Naive thymus-derived CD4-positive, alpha-beta T cell (primary cell): ENCODE data around the gene MUC21. TPM values are rescaled to one million over a fixed set of nuclear protein-coding genes. Genes with fewer than 3 reads are reported as not detected.

Source experiments
- ATAC-seq: fragments of 150-1000 bp; cut with Tn5 transposase; 2 replicates; pipeline ENCODE4 v1.10.0; 2021; ENCODE audit warnings: mild to moderate bottlenecking, moderate library complexity
- CTCF ChIA-PET: fragments of 350-600 bp; sonication (Branson Sonifier 250); formaldehyde crosslinking; loops from one replicate; lab custom pipeline; 2021; ENCODE audit warnings: antibody characterized with exemption; lab: Charles Lee
- POLR2A ChIA-PET: fragments of 350-600 bp; sonication (Branson Sonifier 250); formaldehyde crosslinking; loops from one replicate; lab custom pipeline; 2021; ENCODE audit warnings: antibody characterized with exemption, inconsistent platforms; lab: Charles Lee
- DNase-seq, 9 donors: peaks; one replicate each; pipeline versions ENCODE4 v3.0.0 to v3.0.0-alpha.2; 2020 to 2022; ENCODE audit warnings: mixed read lengths in 1 of 9
- H3K27ac ChIP-seq: one replicate; pipeline ENCODE4 v1.7.0; 2013; ENCODE audit warnings: mild to moderate bottlenecking, low read depth, low read length, moderate library complexity
- H3K27me3 ChIP-seq, 2 donors: one replicate each; pipeline ENCODE4 v1.7.0; 2013; ENCODE audit warnings: low read length in 2 of 2, mild to moderate bottlenecking in 2 of 2, moderate library complexity in 2 of 2; ENCODE audit not compliant: control insufficient read depth in 2 of 2, insufficient read depth in 2 of 2
- H3K36me3 ChIP-seq, 3 experiments: 1 replicate in 2 of 3; 2 replicates in 1 of 3; pipeline ENCODE4 v1.7.0; 2013; ENCODE audit warnings: low read length in 3 of 3, mild to moderate bottlenecking in 3 of 3, moderate library complexity in 1 of 3; ENCODE audit not compliant: insufficient read depth in 3 of 3, control insufficient read depth in 2 of 3
- H3K4me1 ChIP-seq, 2 donors: one replicate each; pipeline ENCODE4 v1.7.0; 2013; ENCODE audit warnings: low read length in 2 of 2, mild to moderate bottlenecking in 2 of 2, moderate library complexity in 1 of 2; ENCODE audit not compliant: control insufficient read depth in 2 of 2, insufficient read depth in 2 of 2
- H3K4me3 ChIP-seq: 2 replicates; pipeline ENCODE4 v1.7.0; 2013; ENCODE audit warnings: mild to moderate bottlenecking, low read length
- H3K9me3 ChIP-seq, 3 experiments: 1 replicate in 2 of 3; 2 replicates in 1 of 3; pipeline ENCODE4 v1.7.0; 2013; ENCODE audit warnings: low read length in 3 of 3; ENCODE audit not compliant: control insufficient read depth in 2 of 3
- H3K27ac Mint-ChIP-seq, 9 donors: one replicate each; pipeline ENCODE4 v1.8.0; 2020 to 2022; ENCODE audit warnings: mixed read lengths in 9 of 9, mild to moderate bottlenecking in 8 of 9, moderate library complexity in 5 of 9, inconsistent platforms in 2 of 9
- H3K27me3 Mint-ChIP-seq, 5 donors: one replicate each; pipeline ENCODE4 v1.8.0; 2021 to 2022; ENCODE audit warnings: mixed read lengths in 5 of 5, mild to moderate bottlenecking in 1 of 5
- H3K36me3 Mint-ChIP-seq, 5 donors: one replicate each; pipeline ENCODE4 v1.8.0; 2020 to 2022; ENCODE audit warnings: mixed read lengths in 5 of 5, mild to moderate bottlenecking in 3 of 5, inconsistent platforms in 1 of 5
- H3K4me1 Mint-ChIP-seq, 7 donors: one replicate each; pipeline ENCODE4 v1.8.0; 2020 to 2022; ENCODE audit warnings: mixed read lengths in 7 of 7, mild to moderate bottlenecking in 3 of 7, inconsistent platforms in 1 of 7
- H3K4me3 Mint-ChIP-seq, 10 donors: one replicate each; pipeline ENCODE4 v1.8.0; 2020 to 2022; ENCODE audit warnings: mild to moderate bottlenecking in 10 of 10, mixed read lengths in 10 of 10, moderate library complexity in 6 of 10, inconsistent platforms in 2 of 10
- H3K9me3 Mint-ChIP-seq, 11 donors: one replicate each; pipeline ENCODE4 v1.8.0; 2020 to 2022; ENCODE audit warnings: mixed read lengths in 11 of 11, mild to moderate bottlenecking in 4 of 11, inconsistent platforms in 1 of 11, moderate library complexity in 1 of 11
- intact Hi-C, 2 donors: fragments of 100-400 bp; cut with micrococcal nuclease; formaldehyde crosslinking; loops; one replicate each; pipeline ENCODE4 v1.15.1; 2023
- polyA plus RNA-seq, 2 donors: library from polyadenylated mRNA; unstranded; fragments of 300-500 nt; fragmentation: Illumina TruSeq; gene quantifications; one replicate each; pipeline ENCODE4 v1.2.3, GENCODE V29; 2021
- total RNA-seq, 6 experiments: library from RNA in 5 of 6; stranded (reverse) in 5 of 6; gene quantifications; 1 replicate in 5 of 6; 2 replicates in 1 of 6; pipeline ENCODE4 v1.2.3 and lab custom pipeline; 2021 to 2026

The MUC21 gene
- total RNA-seq (not detected), polyA plus RNA-seq (not detected), total RNA-seq (lab: John Stamatoyannopoulos, UW) (not detected)

- no peaks in the 10 kb centered on the region for H3K36me3 ChIP-seq
- H3K27ac ChIP-seq: no peak within 1 kb of the TSS
- ChIA-PET POLR2A (interaction anchor here (0.7 kb wide), 1 partner anchor 407 kb away, joined by 3 read pairs; no protein-coding TSS in a partner anchor), CTCF (no interaction called here)
- no peaks in the 10 kb centered on the region for H3K9me3 ChIP-seq
- intact Hi-C loops: no loop called here
- H3K27me3 Mint-ChIP-seq: peaks cover 20 to 34% (median 28%) of the 10 kb centered on the region in 5 donors
- no peaks in the 10 kb centered on the region for H3K27me3 ChIP-seq
- no peak for DNase-seq
- H3K4me1 Mint-ChIP-seq: peaks cover 0 to 6% (median 0%) of the 10 kb centered on the region in 7 donors
- H3K4me1 ChIP-seq: no peaks in the 10 kb centered on the region
- H3K4me3 ChIP-seq: no peak within 1 kb of the TSS
- no peaks in the 10 kb centered on the region for H3K36me3 Mint-ChIP-seq
- H3K9me3 Mint-ChIP-seq: peaks cover 0 to 2% (median 0%) of the 10 kb centered on the region in 11 donors
- no peak for ATAC-seq
- H3K27ac Mint-ChIP-seq: no peak within 1 kb of the TSS
- no peak within 1 kb of the TSS for H3K4me3 Mint-ChIP-seq
Measured at GRCh38 chr6:30983439-30983838, at the start of gene MUC21. TSS of gene MUC21 (plus strand) at chr6:30983718. CDS start at chr6:30983959, 241 bp downstream.

GRCh38 chr6:30935018-30935417, 48.5 kb upstream of the MUC21 start:
- CTCF ChIA-PET: interaction anchor here (0.7 kb wide), 1 partner anchor 9 kb away, joined by 3 read pairs; no protein-coding TSS in a partner anchor
- Histone ChIP-seq H3K36me3 (no peaks in the 10 kb centered on the region), H3K4me3 (no peak overlapping the region), H3K9me3 (no peaks in the 10 kb centered on the region), H3K27ac (no peak overlapping the region), H3K4me1 (no peaks in the 10 kb centered on the region), H3K27me3 (no peaks in the 10 kb centered on the region)
- intact Hi-C loops: no loop called here
- POLR2A ChIA-PET: no interaction called here
- H3K9me3 Mint-ChIP-seq: no peaks in the 10 kb centered on the region
- H3K4me3 Mint-ChIP-seq: no peak overlapping the region
- H3K4me1 Mint-ChIP-seq: peaks cover 0 to 7% (median 3%) of the 10 kb centered on the region in 7 donors
- no peak for DNase-seq
- no peak overlapping the region for H3K27ac Mint-ChIP-seq
- H3K27me3 Mint-ChIP-seq: peaks cover 6 to 25% (median 9%) of the 10 kb centered on the region in 5 donors
- no peak for ATAC-seq
- H3K36me3 Mint-ChIP-seq: no peaks in the 10 kb centered on the region

- H3K4me3 Mint-ChIP-seq: no peak overlapping the region
- peaks cover 0 to 1% (median 0%) of the 10 kb centered on the region in 11 donors for H3K9me3 Mint-ChIP-seq
- no peak overlapping the region for H3K4me3 ChIP-seq
- no peaks in the 10 kb centered on the region for H3K4me1 ChIP-seq
- CTCF ChIA-PET: no interaction called here
- no peak for DNase-seq
- no peak overlapping the region for H3K27ac ChIP-seq
- H3K27me3 Mint-ChIP-seq: peaks cover 22 to 43% (median 29%) of the 10 kb centered on the region in 5 donors
- POLR2A ChIA-PET: no interaction called here
- H3K36me3 ChIP-seq: no peaks in the 10 kb centered on the region
- no peak for ATAC-seq
- H3K4me1 Mint-ChIP-seq: peaks cover 0 to 7% (median 3%) of the 10 kb centered on the region in 7 donors
- intact Hi-C loops: no loop called here
- H3K27ac Mint-ChIP-seq: no peak overlapping the region
- no peaks in the 10 kb centered on the region for H3K9me3 ChIP-seq
- no peaks in the 10 kb centered on the region for H3K27me3 ChIP-seq
- H3K36me3 Mint-ChIP-seq: peaks cover 0 to 3% (median 0%) of the 10 kb centered on the region in 5 donors
Measured at GRCh38 chr6:30937265-30937664, 46.3 kb upstream of the MUC21 start.

GRCh38 chr6:30938730-30939129, 44.8 kb upstream of the MUC21 start:
- intact Hi-C loops: no loop called here
- Mint-ChIP-seq H3K4me1 (peaks cover 0 to 11% (median 4%) of the 10 kb centered on the region in 7 donors), H3K9me3 (peaks cover 0 to 1% (median 0%) of the 10 kb centered on the region in 11 donors), H3K36me3 (peaks cover 0 to 3% (median 0%) of the 10 kb centered on the region in 5 donors), H3K4me3 (no peak overlapping the region), H3K27me3 (peaks cover 35 to 56% (median 42%) of the 10 kb centered on the region in 5 donors), H3K27ac (no peak overlapping the region)
- POLR2A ChIA-PET: no interaction called here
- Histone ChIP-seq H3K9me3 (no peaks in the 10 kb centered on the region), H3K36me3 (no peaks in the 10 kb centered on the region), H3K27ac (no peak overlapping the region), H3K27me3 (peaks cover 0 to 5% of the 10 kb centered on the region in 2 donors), H3K4me1 (no peaks in the 10 kb centered on the region), H3K4me3 (no peak overlapping the region)
- DNase-seq: no peak
- no peak for ATAC-seq
- CTCF ChIA-PET: interaction anchor here (1.6 kb wide), 1 partner anchor 148 kb away, joined by 4 read pairs; no protein-coding TSS in a partner anchor

- Histone ChIP-seq H3K27ac (no peak overlapping the region), H3K9me3 (no peaks in the 10 kb centered on the region), H3K36me3 (no peaks in the 10 kb centered on the region), H3K27me3 (peaks cover 0 to 5% of the 10 kb centered on the region in 2 donors), H3K4me1 (no peaks in the 10 kb centered on the region), H3K4me3 (no peak overlapping the region)
- intact Hi-C loops: no loop called here
- Mint-ChIP-seq H3K4me1 (peaks cover 0 to 11% (median 4%) of the 10 kb centered on the region in 7 donors), H3K4me3 (no peak overlapping the region), H3K9me3 (peaks cover 0 to 1% (median 0%) of the 10 kb centered on the region in 11 donors), H3K27ac (no peak overlapping the region), H3K27me3 (peaks cover 37 to 62% (median 44%) of the 10 kb centered on the region in 5 donors), H3K36me3 (peaks cover 0 to 3% (median 0%) of the 10 kb centered on the region in 5 donors)
- DNase-seq: no peak
- ChIA-PET CTCF (no interaction called here), POLR2A (no interaction called here)
- no peak for ATAC-seq
Measured at GRCh38 chr6:30939473-30939872, 44.0 kb upstream of the MUC21 start.

- intact Hi-C loops: no loop called here
- peaks cover 0 to 6% (median 0%) of the 10 kb centered on the region in 5 donors for H3K36me3 Mint-ChIP-seq
- H3K27me3 Mint-ChIP-seq: peaks cover 44 to 61% (median 52%) of the 10 kb centered on the region in 5 donors
Measured at GRCh38 chr6:30940361-30940986, 43.0 kb upstream of the MUC21 start, which contains the start of gene MUCL3. TSS of gene MUCL3 (plus strand) at chr6:30940973. CDS start at chr6:30941000, 27 bp downstream.

More at GRCh38 chr6:30940361-30940986, 43.0 kb upstream of the MUC21 start, which contains the start of gene MUCL3:
- Histone ChIP-seq H3K36me3 (no peaks in the 10 kb centered on the region), H3K27ac (no peak within 1 kb of the TSS), H3K4me1 (no peaks in the 10 kb centered on the region), H3K4me3 (no peak within 1 kb of the TSS), H3K27me3 (peaks cover 0 to 5% of the 10 kb centered on the region in 2 donors), H3K9me3 (no peaks in the 10 kb centered on the region)
- H3K9me3 Mint-ChIP-seq: peaks cover 0 to 1% (median 0%) of the 10 kb centered on the region in 11 donors
- peaks cover 0 to 5% (median 4%) of the 10 kb centered on the region in 7 donors for H3K4me1 Mint-ChIP-seq
- POLR2A ChIA-PET: no interaction called here
- H3K4me3 Mint-ChIP-seq: no peak within 1 kb of the TSS
- CTCF ChIA-PET: interaction anchor here (0.6 kb wide), 1 partner anchor 102 kb away, joined by 6 read pairs; no protein-coding TSS in a partner anchor
- no peak for ATAC-seq
- H3K27ac Mint-ChIP-seq: no peak within 1 kb of the TSS
- no peak for DNase-seq
